Transverse colon (tissue), 3 donors: ENCODE results near the gene ZNF580.

Experiments used
- CTCF ChIP-seq, 5 experiments: fragments of 200-600 bp in 3 of 5; fragments of 450-650 bp in 2 of 5; sonication (generic) in 3 of 5; IDR thresholded peaks; 1 replicate in 2 of 5; 2 replicates in 3 of 5; pipeline ENCODE4 v1.5.1; 2016 to 2017; ENCODE audit warnings: antibody characterized with exemption in 5 of 5, inconsistent platforms in 3 of 5, mild to moderate bottlenecking in 2 of 5, moderate library complexity in 1 of 5
- POLR2A ChIP-seq: fragments of 450-650 bp; IDR thresholded peaks from one replicate; pipeline ENCODE4 v1.6.1; 2016; ENCODE audit warnings: antibody characterized with exemption, mild to moderate bottlenecking, moderate library complexity

GRCh38 chr19:55643003-55643886 is 2.4 kb downstream of the ZNF580 start, which contains the start of gene ZNF581:
- TF ChIP-seq POLR2A, result peak; percentile 47
- no peak for TF ChIP-seq CTCF (IDR thresholded peaks at IDR 0.05)
